ENCODE results near the gene HSPA14.

The HSPA14 gene, protein sequence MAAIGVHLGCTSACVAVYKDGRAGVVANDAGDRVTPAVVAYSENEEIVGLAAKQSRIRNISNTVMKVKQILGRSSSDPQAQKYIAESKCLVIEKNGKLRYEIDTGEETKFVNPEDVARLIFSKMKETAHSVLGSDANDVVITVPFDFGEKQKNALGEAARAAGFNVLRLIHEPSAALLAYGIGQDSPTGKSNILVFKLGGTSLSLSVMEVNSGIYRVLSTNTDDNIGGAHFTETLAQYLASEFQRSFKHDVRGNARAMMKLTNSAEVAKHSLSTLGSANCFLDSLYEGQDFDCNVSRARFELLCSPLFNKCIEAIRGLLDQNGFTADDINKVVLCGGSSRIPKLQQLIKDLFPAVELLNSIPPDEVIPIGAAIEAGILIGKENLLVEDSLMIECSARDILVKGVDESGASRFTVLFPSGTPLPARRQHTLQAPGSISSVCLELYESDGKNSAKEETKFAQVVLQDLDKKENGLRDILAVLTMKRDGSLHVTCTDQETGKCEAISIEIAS

DNA sequence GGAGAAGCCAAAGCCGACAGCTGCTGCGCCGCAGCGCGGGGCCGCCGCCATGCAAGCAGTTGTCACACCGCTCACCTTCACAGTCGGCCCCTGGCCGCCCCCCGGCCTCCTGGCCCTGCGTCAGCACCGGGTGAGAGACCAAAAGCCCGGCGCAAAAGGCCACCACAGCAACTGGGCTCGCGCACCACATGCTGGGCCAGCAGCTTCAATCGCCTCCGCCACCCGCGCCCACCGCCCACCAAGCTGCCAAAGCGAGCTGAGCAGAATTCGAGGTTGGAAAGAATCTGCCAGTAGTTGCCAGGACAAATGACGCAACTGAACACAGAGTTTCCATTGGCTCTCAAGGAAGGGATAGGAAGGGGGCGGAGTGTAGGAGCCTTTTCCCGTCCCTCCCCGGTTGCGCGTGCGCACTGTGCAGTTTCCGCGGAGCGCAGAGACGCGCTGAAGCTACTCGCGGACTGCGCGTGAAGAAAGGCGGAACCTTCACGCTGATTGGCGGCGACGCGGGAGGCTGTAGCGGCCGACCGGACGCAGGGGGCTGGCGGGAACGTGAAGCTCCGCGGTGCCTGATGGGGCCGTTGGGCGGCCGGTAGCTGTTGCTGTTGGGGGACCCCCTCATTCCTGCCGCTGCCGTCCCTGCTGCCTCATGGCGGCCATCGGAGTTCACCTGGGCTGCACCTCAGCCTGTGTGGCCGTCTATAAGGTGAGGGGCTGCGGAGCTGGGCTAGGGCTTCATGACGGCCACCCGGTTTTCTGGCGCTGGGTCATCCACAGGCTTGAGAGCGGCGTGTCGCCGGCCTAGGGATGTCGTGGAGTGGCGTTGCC is at the start of gene HSPA14, which contains the start of the genes CDNF and MSANTD7:
Gene HSPA14 (plus strand): TSS at position 550 of the 825 bp plus-strand sequence. CDS start 97 bp downstream, at position 647.
Gene CDNF (minus strand): TSS at position 281 of the 825 bp plus-strand sequence. CDS start 91 bp downstream, at position 190.
Gene MSANTD7 (plus strand): TSS at position 550 of the 825 bp plus-strand sequence. CDS start 3,979 bp downstream, outside the sequence.
- H3K4me3 ChIP-seq (ENCODE audit: low read depth in 1 of 5, low read length in 5 of 5), result peak within 1 kb of the TSS; percentile 79 to 98 (median 95)
- H3K9me3 ChIP-seq (ENCODE audit: control insufficient read depth in 5 of 5, low read length in 5 of 5), result no peaks in the 10 kb centered on the region
- no peaks in the 10 kb centered on the region for H3K27me3 ChIP-seq (ENCODE audit: control insufficient read depth in 5 of 5, insufficient read depth in 4 of 5, low read length in 5 of 5)
- peak within 1 kb of the TSS; percentile 94 for H3K27ac ChIP-seq (ENCODE audit: low read depth, low read length)
- H3K4me1 ChIP-seq (ENCODE audit: control insufficient read depth in 5 of 5, insufficient read depth in 5 of 5, low read length in 5 of 5), result peaks cover 9 to 26% (median 23%) of the 10 kb centered on the region in 5 donors
- H3K9ac ChIP-seq (ENCODE audit: low read length in 5 of 5), result peak within 1 kb of the TSS; percentile 87 to 99 (median 94)
- H3K36me3 ChIP-seq (ENCODE audit: control insufficient read depth in 5 of 5, insufficient read depth in 5 of 5, low read length in 5 of 5), result peaks cover 13 to 32% (median 17%) of the 10 kb centered on the region in 5 donors

DNA sequence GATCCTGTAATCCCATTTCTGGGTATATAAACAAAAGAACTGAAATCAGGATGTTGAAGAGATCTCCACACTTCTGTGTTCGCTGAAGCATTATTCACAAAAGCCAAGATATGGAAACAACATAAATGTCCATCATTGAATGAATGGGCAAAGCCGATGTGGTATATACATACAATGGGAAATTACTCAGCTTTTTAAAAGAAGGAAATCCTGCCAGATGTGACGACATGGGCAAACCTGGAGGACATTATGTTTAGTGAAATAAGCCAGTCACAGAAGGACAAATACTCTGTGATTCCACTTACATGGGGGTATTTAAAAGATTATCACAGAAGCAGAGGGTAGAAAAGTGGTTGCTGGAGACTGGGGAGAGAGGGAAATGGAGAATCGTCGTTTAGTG is 39.5 kb upstream of the HSPA14 start:
- no peaks in the 10 kb centered on the region for H3K4me1 ChIP-seq (ENCODE audit: control insufficient read depth in 5 of 5, insufficient read depth in 5 of 5, low read length in 5 of 5)
- H3K4me3 ChIP-seq (ENCODE audit: low read depth in 1 of 5, low read length in 5 of 5), result no peak overlapping the region
- H3K27me3 ChIP-seq (ENCODE audit: control insufficient read depth in 5 of 5, insufficient read depth in 4 of 5, low read length in 5 of 5), result no peaks in the 10 kb centered on the region
- H3K36me3 ChIP-seq (ENCODE audit: control insufficient read depth in 5 of 5, insufficient read depth in 5 of 5, low read length in 5 of 5), result no peaks in the 10 kb centered on the region
- no peak overlapping the region for H3K27ac ChIP-seq (ENCODE audit: low read depth, low read length)
- no peaks in the 10 kb centered on the region for H3K9me3 ChIP-seq (ENCODE audit: control insufficient read depth in 5 of 5, low read length in 5 of 5)
- H3K9ac ChIP-seq (ENCODE audit: low read length in 5 of 5), result no peak overlapping the region

GRCh38 chr10:14800397-14800796 is 37.7 kb upstream of the HSPA14 start:
- H3K4me3 ChIP-seq (ENCODE audit: low read depth in 1 of 5, low read length in 5 of 5), result no peak overlapping the region
- no peaks in the 10 kb centered on the region for H3K27me3 ChIP-seq (ENCODE audit: control insufficient read depth in 5 of 5, insufficient read depth in 4 of 5, low read length in 5 of 5)
- no peaks in the 10 kb centered on the region for H3K4me1 ChIP-seq (ENCODE audit: control insufficient read depth in 5 of 5, insufficient read depth in 5 of 5, low read length in 5 of 5)
- H3K9ac ChIP-seq (ENCODE audit: low read length in 5 of 5), result no peak overlapping the region
- no peaks in the 10 kb centered on the region for H3K9me3 ChIP-seq (ENCODE audit: control insufficient read depth in 5 of 5, low read length in 5 of 5)
- H3K36me3 ChIP-seq (ENCODE audit: control insufficient read depth in 5 of 5, insufficient read depth in 5 of 5, low read length in 5 of 5), result no peaks in the 10 kb centered on the region
- H3K27ac ChIP-seq (ENCODE audit: low read depth, low read length), result no peak overlapping the region

- H3K4me3 ChIP-seq (ENCODE audit: low read depth in 1 of 5, low read length in 5 of 5), result no peak overlapping the region
- no peak overlapping the region for H3K9ac ChIP-seq (ENCODE audit: low read length in 5 of 5)
- H3K36me3 ChIP-seq (ENCODE audit: control insufficient read depth in 5 of 5, insufficient read depth in 5 of 5, low read length in 5 of 5), result no peaks in the 10 kb centered on the region
- H3K27me3 ChIP-seq (ENCODE audit: control insufficient read depth in 5 of 5, insufficient read depth in 4 of 5, low read length in 5 of 5), result no peaks in the 10 kb centered on the region
- H3K9me3 ChIP-seq (ENCODE audit: control insufficient read depth in 5 of 5, low read length in 5 of 5), result no peaks in the 10 kb centered on the region
- no peaks in the 10 kb centered on the region for H3K4me1 ChIP-seq (ENCODE audit: control insufficient read depth in 5 of 5, insufficient read depth in 5 of 5, low read length in 5 of 5)
- H3K27ac ChIP-seq (ENCODE audit: low read depth, low read length), result no peak overlapping the region
Observed at GRCh38 chr10:14801723-14802122, 36.4 kb upstream of the HSPA14 start.

DNA sequence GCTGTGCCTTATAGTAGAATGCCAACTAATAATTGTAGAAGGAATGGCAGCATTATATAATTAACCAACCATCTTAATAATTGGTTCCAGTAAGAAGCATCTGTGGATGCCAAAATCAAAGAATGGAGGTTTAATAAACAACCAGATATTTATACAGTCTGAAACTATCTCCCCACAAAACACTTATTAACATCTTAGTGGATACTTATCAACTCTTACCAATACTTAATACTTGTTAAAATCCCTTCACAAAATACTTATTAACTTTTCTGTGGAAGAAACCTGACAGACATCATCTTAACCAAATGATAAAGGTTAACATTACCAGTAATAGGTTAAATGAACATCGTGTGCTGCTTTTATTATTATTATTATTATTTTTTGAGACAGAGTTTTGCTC is 34.3 kb upstream of the HSPA14 start:
- Histone ChIP-seq H3K27me3 (ENCODE audit: control insufficient read depth in 5 of 5, insufficient read depth in 4 of 5, low read length in 5 of 5) (no peaks in the 10 kb centered on the region), H3K36me3 (ENCODE audit: control insufficient read depth in 5 of 5, insufficient read depth in 5 of 5, low read length in 5 of 5) (no peaks in the 10 kb centered on the region), H3K9ac (ENCODE audit: low read length in 5 of 5) (no peak overlapping the region), H3K9me3 (ENCODE audit: control insufficient read depth in 5 of 5, low read length in 5 of 5) (no peaks in the 10 kb centered on the region), H3K27ac (ENCODE audit: low read depth, low read length) (no peak overlapping the region), H3K4me3 (ENCODE audit: low read depth in 1 of 5, low read length in 5 of 5) (no peak overlapping the region), H3K4me1 (ENCODE audit: control insufficient read depth in 5 of 5, insufficient read depth in 5 of 5, low read length in 5 of 5) (no peaks in the 10 kb centered on the region)

DNA sequence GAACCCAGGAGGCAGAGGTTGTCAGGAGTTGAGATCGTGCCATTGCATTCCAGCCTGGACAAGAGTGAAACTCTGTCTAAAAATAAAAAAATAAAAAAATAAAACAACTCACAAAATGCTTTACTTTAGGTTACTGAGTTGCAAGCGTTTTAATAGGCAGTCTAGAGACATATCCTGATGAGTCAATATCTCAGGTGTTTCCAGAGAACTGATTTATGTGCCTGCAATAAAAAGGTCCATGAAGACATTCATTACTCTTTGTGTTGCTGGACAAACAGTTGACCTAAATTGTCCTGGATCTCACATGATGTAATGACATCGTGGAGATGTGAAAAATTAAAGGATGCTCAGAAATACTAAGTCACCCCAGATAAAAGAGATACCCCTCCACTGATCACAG is 31.8 kb upstream of the HSPA14 start:
- H3K4me1 ChIP-seq (ENCODE audit: control insufficient read depth in 5 of 5, insufficient read depth in 5 of 5, low read length in 5 of 5), result no peaks in the 10 kb centered on the region
- H3K36me3 ChIP-seq (ENCODE audit: control insufficient read depth in 5 of 5, insufficient read depth in 5 of 5, low read length in 5 of 5), result no peaks in the 10 kb centered on the region
- no peak overlapping the region for H3K27ac ChIP-seq (ENCODE audit: low read depth, low read length)
- no peak overlapping the region for H3K4me3 ChIP-seq (ENCODE audit: low read depth in 1 of 5, low read length in 5 of 5)
- H3K27me3 ChIP-seq (ENCODE audit: control insufficient read depth in 5 of 5, insufficient read depth in 4 of 5, low read length in 5 of 5), result no peaks in the 10 kb centered on the region
- no peaks in the 10 kb centered on the region for H3K9me3 ChIP-seq (ENCODE audit: control insufficient read depth in 5 of 5, low read length in 5 of 5)
- no peak overlapping the region for H3K9ac ChIP-seq (ENCODE audit: low read length in 5 of 5)

DNA sequence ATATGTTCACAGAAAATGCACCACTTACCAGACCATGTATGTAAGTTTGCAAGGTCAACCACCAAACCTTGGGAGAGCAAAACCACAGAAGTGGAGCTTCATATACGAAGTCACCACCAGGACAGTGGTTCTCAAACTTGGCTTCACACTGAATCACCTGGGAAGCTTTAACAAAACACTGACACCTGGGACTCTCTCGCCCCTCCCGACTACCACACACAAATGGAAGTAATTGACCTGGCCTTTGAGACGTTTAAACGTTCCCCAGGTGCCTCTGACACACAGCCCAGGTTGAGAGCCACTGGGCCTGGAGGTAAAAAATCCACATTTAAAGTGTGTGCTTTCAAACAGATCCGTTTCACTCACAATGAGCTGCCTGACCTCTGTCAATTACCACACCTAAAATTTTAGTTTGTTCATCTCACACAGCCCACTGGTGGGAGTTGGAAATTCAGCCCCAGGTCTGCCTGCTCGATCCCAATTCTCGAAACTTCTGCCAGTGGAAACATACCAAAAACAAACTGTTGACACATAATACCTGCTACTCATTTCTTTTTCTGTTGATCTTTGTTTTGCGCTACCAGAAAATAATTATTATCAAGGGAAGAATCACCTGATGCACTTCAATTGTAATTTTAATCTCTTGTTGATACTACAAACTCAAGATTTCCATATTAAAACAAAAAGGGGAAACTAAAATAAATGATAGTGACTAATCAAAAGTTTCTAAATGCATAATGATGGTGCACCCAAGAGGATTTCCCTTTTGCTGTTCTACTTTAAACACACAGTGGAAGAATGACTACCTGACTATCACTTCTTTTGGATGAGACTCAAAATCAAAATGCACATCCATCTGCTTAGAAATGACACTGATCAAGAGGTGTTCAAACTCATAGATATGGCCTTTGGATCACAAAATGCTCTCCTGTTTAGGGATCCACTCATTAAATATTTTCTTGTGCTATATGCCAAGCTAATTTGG is 26.8 kb upstream of the HSPA14 start:
- H3K9ac ChIP-seq (ENCODE audit: low read length in 5 of 5), result no peak overlapping the region
- no peak overlapping the region for H3K4me3 ChIP-seq (ENCODE audit: low read depth in 1 of 5, low read length in 5 of 5)
- H3K27ac ChIP-seq (ENCODE audit: low read depth, low read length), result no peak overlapping the region
- peaks cover 0 to 2% (median 0%) of the 10 kb centered on the region in 5 donors for H3K4me1 ChIP-seq (ENCODE audit: control insufficient read depth in 5 of 5, insufficient read depth in 5 of 5, low read length in 5 of 5)
- no peaks in the 10 kb centered on the region for H3K36me3 ChIP-seq (ENCODE audit: control insufficient read depth in 5 of 5, insufficient read depth in 5 of 5, low read length in 5 of 5)
- H3K9me3 ChIP-seq (ENCODE audit: control insufficient read depth in 5 of 5, low read length in 5 of 5), result no peaks in the 10 kb centered on the region
- H3K27me3 ChIP-seq (ENCODE audit: control insufficient read depth in 5 of 5, insufficient read depth in 4 of 5, low read length in 5 of 5), result no peaks in the 10 kb centered on the region

- Histone ChIP-seq H3K9me3 (ENCODE audit: control insufficient read depth in 5 of 5, low read length in 5 of 5) (no peaks in the 10 kb centered on the region), H3K4me3 (ENCODE audit: low read depth in 1 of 5, low read length in 5 of 5) (no peak overlapping the region), H3K9ac (ENCODE audit: low read length in 5 of 5) (no peak overlapping the region), H3K4me1 (ENCODE audit: control insufficient read depth in 5 of 5, insufficient read depth in 5 of 5, low read length in 5 of 5) (peaks cover 0 to 2% (median 0%) of the 10 kb centered on the region in 5 donors), H3K36me3 (ENCODE audit: control insufficient read depth in 5 of 5, insufficient read depth in 5 of 5, low read length in 5 of 5) (no peaks in the 10 kb centered on the region), H3K27ac (ENCODE audit: low read depth, low read length) (no peak overlapping the region), H3K27me3 (ENCODE audit: control insufficient read depth in 5 of 5, insufficient read depth in 4 of 5, low read length in 5 of 5) (no peaks in the 10 kb centered on the region)
Observed at GRCh38 chr10:14812271-14812670, 25.8 kb upstream of the HSPA14 start.

DNA sequence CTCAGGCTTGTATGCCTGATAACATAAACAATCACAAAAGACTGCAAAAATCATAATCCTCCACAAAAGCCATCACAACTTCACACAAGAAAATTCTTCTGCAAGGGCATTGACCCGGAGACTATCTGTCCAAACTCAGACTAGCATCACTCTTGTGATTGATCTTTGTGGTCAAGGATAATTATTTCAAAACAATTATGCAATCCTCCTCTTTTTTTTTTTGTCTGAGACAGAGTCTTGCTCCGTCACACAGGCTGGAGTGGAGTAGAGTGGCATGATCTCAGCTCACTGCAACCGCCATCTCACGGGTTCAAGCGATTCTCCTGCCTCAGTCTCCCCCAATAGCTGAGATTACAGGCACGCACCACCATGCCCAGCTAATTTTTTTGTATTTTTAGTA is 22.4 kb upstream of the HSPA14 start:
- H3K36me3 ChIP-seq (ENCODE audit: control insufficient read depth in 5 of 5, insufficient read depth in 5 of 5, low read length in 5 of 5), result no peaks in the 10 kb centered on the region
- H3K27ac ChIP-seq (ENCODE audit: low read depth, low read length), result no peak overlapping the region
- no peaks in the 10 kb centered on the region for H3K27me3 ChIP-seq (ENCODE audit: control insufficient read depth in 5 of 5, insufficient read depth in 4 of 5, low read length in 5 of 5)
- no peak overlapping the region for H3K9ac ChIP-seq (ENCODE audit: low read length in 5 of 5)
- H3K9me3 ChIP-seq (ENCODE audit: control insufficient read depth in 5 of 5, low read length in 5 of 5), result no peaks in the 10 kb centered on the region
- H3K4me3 ChIP-seq (ENCODE audit: low read depth in 1 of 5, low read length in 5 of 5), result no peak overlapping the region
- H3K4me1 ChIP-seq (ENCODE audit: control insufficient read depth in 5 of 5, insufficient read depth in 5 of 5, low read length in 5 of 5), result peaks cover 0 to 2% (median 0%) of the 10 kb centered on the region in 5 donors

Measured in subcutaneous abdominal adipose tissue (tissue), 5 donors.